Mucosa of rectum (tissue), 2 donors: ENCODE results near the gene CIP2A.

ENCODE experiments used
- H3K27ac ChIP-seq, 2 donors: one replicate each; pipeline ENCODE4 v1.7.0; 2013; ENCODE audit warnings: inconsistent platforms in 2 of 2, low read depth in 2 of 2, low read length in 2 of 2
- H3K27me3 ChIP-seq, 2 donors: one replicate each; pipeline ENCODE4 v1.7.0; 2013; ENCODE audit warnings: low read length in 2 of 2; ENCODE audit not compliant: control insufficient read depth in 2 of 2, insufficient read depth in 2 of 2
- H3K36me3 ChIP-seq, 2 donors: one replicate each; pipeline ENCODE4 v1.7.0; 2013; ENCODE audit warnings: low read length in 2 of 2; ENCODE audit not compliant: control insufficient read depth in 2 of 2, insufficient read depth in 2 of 2
- H3K4me1 ChIP-seq, 2 donors: one replicate each; pipeline ENCODE4 v1.7.0; 2013; ENCODE audit warnings: low read length in 2 of 2, mild to moderate bottlenecking in 1 of 2; ENCODE audit not compliant: control insufficient read depth in 2 of 2, insufficient read depth in 2 of 2
- H3K4me3 ChIP-seq, 2 donors: one replicate each; pipeline ENCODE4 v1.7.0; 2013; ENCODE audit warnings: low read length in 2 of 2
- H3K9ac ChIP-seq, 2 donors: one replicate each; pipeline ENCODE4 v1.7.0; 2013; ENCODE audit warnings: low read length in 2 of 2, low read depth in 1 of 2, mild to moderate bottlenecking in 1 of 2
- H3K9me3 ChIP-seq, 2 donors: one replicate each; pipeline ENCODE4 v1.7.0; 2013; ENCODE audit warnings: low read length in 2 of 2; ENCODE audit not compliant: control insufficient read depth in 2 of 2
- donor health status: healthy.
- donor health status: Normal muscosa, but diverticular disease.

CIP2A gene

GRCh38 chr3:108566599-108566998 is 22.6 kb downstream of the CIP2A start:
- Histone ChIP-seq H3K4me3 (no peak overlapping the region), H3K4me1 (no peaks in the 10 kb centered on the region), H3K9ac (no peak overlapping the region), H3K36me3 (no peaks in the 10 kb centered on the region), H3K9me3 (no peaks in the 10 kb centered on the region), H3K27ac (no peak overlapping the region), H3K27me3 (no peaks in the 10 kb centered on the region)

GRCh38 chr3:108565506-108565905 is 23.7 kb downstream of the CIP2A start:
- Histone ChIP-seq H3K4me1 (no peaks in the 10 kb centered on the region), H3K27me3 (no peaks in the 10 kb centered on the region), H3K27ac (no peak overlapping the region), H3K9ac (no peak overlapping the region), H3K36me3 (no peaks in the 10 kb centered on the region), H3K9me3 (no peaks in the 10 kb centered on the region), H3K4me3 (no peak overlapping the region)

- no peaks in the 10 kb centered on the region for H3K36me3 ChIP-seq
Observed at GRCh38 chr3:108564564-108564963, 24.7 kb downstream of the CIP2A start.

GRCh38 chr3:108562565-108562964 is 26.7 kb downstream of the CIP2A start:
- H3K9ac ChIP-seq = no peak overlapping the region

More at GRCh38 chr3:108564564-108564963, 24.7 kb downstream of the CIP2A start:
- Histone ChIP-seq H3K9ac (no peak overlapping the region), H3K9me3 (no peaks in the 10 kb centered on the region), H3K4me1 (no peaks in the 10 kb centered on the region), H3K27ac (no peak overlapping the region), H3K4me3 (no peak overlapping the region), H3K27me3 (no peaks in the 10 kb centered on the region)

GRCh38 chr3:108555966-108556581 is 33.2 kb downstream of the CIP2A start:
- Histone ChIP-seq H3K36me3 (peaks cover 0 to 5% of the 10 kb centered on the region in 2 donors), H3K27ac (no peak overlapping the region), H3K9me3 (no peaks in the 10 kb centered on the region), H3K27me3 (no peaks in the 10 kb centered on the region), H3K4me1 (peaks cover 0 to 13% of the 10 kb centered on the region in 2 donors), H3K9ac (no peak overlapping the region), H3K4me3 (no peak overlapping the region)

More at GRCh38 chr3:108562565-108562964, 26.7 kb downstream of the CIP2A start:
- Histone ChIP-seq H3K4me3 (no peak overlapping the region), H3K27ac (no peak overlapping the region), H3K4me1 (no peaks in the 10 kb centered on the region), H3K36me3 (peaks cover 0 to 5% of the 10 kb centered on the region in 2 donors), H3K9me3 (no peaks in the 10 kb centered on the region), H3K27me3 (no peaks in the 10 kb centered on the region)

- Histone ChIP-seq H3K9me3 (no peaks in the 10 kb centered on the region), H3K27me3 (no peaks in the 10 kb centered on the region), H3K36me3 (peaks cover 0 to 5% of the 10 kb centered on the region in 2 donors), H3K4me3 (peak overlapping the region; percentile 10 to 50), H3K9ac (no peak overlapping the region), H3K4me1 (peaks cover 0 to 13% of the 10 kb centered on the region in 2 donors), H3K27ac (peak overlapping the region in 1 of 2 donors; percentile 38)
Observed at GRCh38 chr3:108554913-108555571, 34.2 kb downstream of the CIP2A start.

GRCh38 chr3:108554229-108554628 is 35.0 kb downstream of the CIP2A start:
- Histone ChIP-seq H3K4me1 (peaks cover 0 to 13% of the 10 kb centered on the region in 2 donors), H3K36me3 (peaks cover 0 to 5% of the 10 kb centered on the region in 2 donors), H3K4me3 (no peak overlapping the region), H3K9me3 (no peaks in the 10 kb centered on the region), H3K27me3 (no peaks in the 10 kb centered on the region), H3K27ac (no peak overlapping the region), H3K9ac (no peak overlapping the region)

- H3K4me3 ChIP-seq = no peak overlapping the region
- no peak overlapping the region for H3K9ac ChIP-seq
- H3K27me3 ChIP-seq = no peaks in the 10 kb centered on the region
- H3K9me3 ChIP-seq = no peaks in the 10 kb centered on the region
- peaks cover 0 to 13% of the 10 kb centered on the region in 2 donors for H3K4me1 ChIP-seq
- H3K27ac ChIP-seq = no peak overlapping the region
- no peaks in the 10 kb centered on the region for H3K36me3 ChIP-seq
Observed at GRCh38 chr3:108552267-108553159, 36.7 kb downstream of the CIP2A start.

GRCh38 chr3:108548886-108549285 is 40.4 kb downstream of the CIP2A start:
- Histone ChIP-seq H3K4me3 (no peak overlapping the region), H3K27ac (no peak overlapping the region), H3K27me3 (no peaks in the 10 kb centered on the region), H3K4me1 (peaks cover 0 to under 1% of the 10 kb centered on the region in 2 donors), H3K36me3 (no peaks in the 10 kb centered on the region), H3K9ac (no peak overlapping the region), H3K9me3 (no peaks in the 10 kb centered on the region)

GRCh38 chr3:108548304-108548703 is 40.9 kb downstream of the CIP2A start:
- Histone ChIP-seq H3K4me1 (no peaks in the 10 kb centered on the region), H3K9ac (no peak overlapping the region), H3K27ac (no peak overlapping the region), H3K36me3 (no peaks in the 10 kb centered on the region), H3K9me3 (no peaks in the 10 kb centered on the region), H3K27me3 (no peaks in the 10 kb centered on the region), H3K4me3 (no peak overlapping the region)
